Measurements from ENCODE around the gene IL22RA1. TPM values are rescaled to one million over a fixed set of nuclear protein-coding genes. Genes with fewer than 3 reads are reported as not detected.
A peak's percentile ranks its signal among the peaks of the same experiment; 100 is the strongest.

IL22RA1 gene
- total RNA-seq, 1 experiment from 2014 or later, result 0.37 TPM

DNA sequence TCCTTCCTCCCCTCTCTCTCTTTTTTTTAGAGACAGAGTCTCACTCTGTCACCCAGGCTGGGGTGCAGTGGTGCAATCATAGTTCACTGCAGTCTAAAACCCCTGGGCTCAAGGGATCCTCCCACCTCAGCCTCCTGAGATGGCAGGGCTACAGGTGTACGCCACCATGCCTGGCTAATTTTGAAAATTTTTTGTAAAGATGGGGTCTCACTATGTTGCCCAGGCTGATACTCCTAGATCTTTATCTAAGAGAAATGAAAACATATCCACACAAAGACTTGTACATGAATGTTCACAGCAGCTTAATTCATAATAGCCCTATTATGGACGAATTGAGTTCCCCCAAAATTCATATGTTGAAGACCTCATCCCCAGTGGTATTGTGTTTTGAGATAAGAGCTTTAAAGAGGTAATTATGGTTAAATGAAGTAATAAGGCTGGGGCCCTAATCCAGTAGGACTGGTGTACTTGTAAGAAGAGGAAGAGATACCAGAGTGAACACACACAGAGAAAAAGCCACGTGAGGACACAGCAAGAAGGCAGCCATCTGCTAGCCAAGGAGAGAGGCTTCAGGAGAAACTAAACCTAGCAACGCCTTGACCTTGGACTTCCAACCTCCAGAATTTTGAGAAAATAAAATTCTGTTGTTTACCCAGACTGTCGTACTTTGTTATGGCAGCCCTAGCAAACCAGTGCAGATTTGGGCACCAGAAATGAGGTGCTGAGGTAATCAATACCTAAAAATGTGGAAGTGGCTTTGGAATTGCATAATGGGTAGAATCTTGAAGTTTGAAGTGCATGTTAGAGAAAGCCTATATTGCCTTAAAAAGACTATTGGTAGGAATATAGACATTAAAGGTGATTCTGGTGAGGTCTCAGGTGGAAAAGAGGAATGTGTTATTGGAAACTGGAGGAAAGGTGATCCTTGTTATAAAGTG, 31.0 kb upstream of the IL22RA1 start:
- in situ Hi-C loops (cut with HindIII; ENCODE audit: low pct_unique_long_range_greater_than_20kb, low sequenced_read_pairs), result no loop called here
- DNase-seq (ENCODE audit: low read depth, low spot score), result no peak

DNA sequence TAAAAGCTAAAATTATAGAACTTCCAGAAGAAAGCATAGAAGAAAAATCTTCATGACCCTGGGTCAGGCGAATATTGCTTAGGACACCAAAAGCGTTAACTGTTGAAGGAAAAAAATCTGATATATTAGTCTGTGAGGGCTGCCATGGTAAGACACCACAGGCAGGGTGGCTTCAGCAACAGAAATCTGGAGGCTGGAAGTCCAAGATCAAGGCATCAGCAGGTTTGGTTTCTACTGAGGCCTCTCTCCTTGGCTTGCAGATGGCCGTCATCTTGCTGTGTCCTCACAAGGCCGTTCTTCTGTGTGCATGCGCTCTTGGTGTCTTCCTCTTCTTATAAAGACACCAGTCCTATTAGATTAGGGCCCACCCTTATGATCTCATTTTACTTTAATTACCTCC, 29.7 kb upstream of the IL22RA1 start:
- DNase-seq (ENCODE audit: low read depth, low spot score), result no peak
- in situ Hi-C loops (cut with HindIII; ENCODE audit: low pct_unique_long_range_greater_than_20kb, low sequenced_read_pairs), result no loop called here

DNA sequence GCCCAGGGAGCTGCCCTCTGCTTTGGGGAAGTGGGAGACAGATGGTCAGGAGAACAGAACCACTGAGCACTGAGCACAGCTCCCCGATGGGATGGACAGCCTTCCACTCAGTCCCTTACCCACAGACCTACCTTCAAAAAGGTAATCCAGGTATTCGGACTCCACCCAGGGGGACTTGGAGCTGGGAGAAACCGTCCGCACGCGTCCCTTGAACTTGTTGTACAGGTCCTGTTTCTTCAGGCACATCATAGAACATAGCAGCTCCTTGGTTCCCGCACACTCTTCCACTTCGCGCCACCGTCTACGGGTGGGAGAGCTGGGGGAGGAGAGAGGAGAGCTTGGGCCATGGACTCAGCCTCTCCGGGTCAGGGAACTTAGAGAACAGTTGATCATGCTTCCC, 26.3 kb upstream of the IL22RA1 start:
- DNase-seq (ENCODE audit: low read depth, low spot score), result no peak
- in situ Hi-C loops (cut with HindIII; ENCODE audit: low pct_unique_long_range_greater_than_20kb, low sequenced_read_pairs), result no loop called here

DNA sequence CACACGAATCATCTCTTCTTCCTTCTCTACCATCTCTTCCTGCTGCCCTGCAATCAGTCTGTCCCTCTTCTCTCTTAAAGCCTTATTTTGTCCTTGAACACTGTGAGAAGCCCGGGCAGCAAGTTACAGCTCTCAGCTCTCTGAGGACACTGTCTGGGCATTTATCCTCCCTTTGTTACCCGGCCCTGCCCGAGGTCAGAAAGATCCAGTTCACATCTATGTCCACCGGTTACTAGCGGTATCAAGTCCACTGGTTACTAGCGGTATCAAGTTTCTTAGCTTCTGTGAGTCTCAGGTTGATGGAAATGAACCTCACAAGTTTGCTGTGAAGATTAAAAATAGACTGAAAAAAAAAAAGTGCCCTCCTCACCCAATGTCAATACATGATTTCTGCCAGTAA, 25.3 kb upstream of the IL22RA1 start:
- in situ Hi-C loops (cut with HindIII; ENCODE audit: low pct_unique_long_range_greater_than_20kb, low sequenced_read_pairs), result no loop called here
- DNase-seq (ENCODE audit: low read depth, low spot score), result no peak

DNA sequence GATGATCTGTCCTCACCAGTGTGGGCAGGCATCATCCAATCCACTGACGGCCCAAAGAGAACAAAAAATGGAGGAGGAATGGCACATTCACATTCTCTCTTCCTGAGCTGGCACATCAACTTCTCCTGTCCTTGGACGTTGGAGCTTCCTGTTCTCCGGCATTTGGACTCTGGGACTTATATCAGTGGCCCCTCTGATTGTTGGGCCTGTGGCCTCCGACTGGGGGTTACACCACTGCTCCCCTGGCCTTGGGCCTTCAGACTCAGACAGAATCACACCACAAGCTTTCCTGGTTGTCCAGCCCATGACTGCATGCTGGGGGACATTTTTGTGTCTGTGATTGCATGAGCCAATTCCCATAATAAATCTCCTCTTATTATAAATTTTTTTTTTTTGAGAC, 24.1 kb upstream of the IL22RA1 start:
- DNase-seq (ENCODE audit: low read depth, low spot score), result no peak
- in situ Hi-C loops (cut with HindIII; ENCODE audit: low pct_unique_long_range_greater_than_20kb, low sequenced_read_pairs), result no loop called here

DNA sequence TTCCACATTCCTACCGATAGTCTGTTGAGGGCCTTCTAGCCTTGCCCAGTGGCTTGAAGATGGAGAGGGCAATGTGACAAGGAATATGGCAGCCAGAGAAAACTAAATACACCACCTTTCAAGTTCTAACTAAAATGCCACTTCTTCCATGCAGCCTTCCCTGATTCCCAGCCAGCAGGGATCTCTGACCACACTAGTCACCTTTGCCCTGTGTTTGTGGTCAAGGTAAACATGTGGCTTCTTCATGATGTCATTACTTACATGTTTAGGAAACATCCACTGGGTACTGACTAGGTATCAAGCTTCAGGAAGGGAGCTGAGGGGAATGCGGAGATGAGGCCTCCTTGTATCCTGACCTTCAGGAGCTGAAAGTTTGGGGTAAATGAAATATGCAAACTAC, 22.6 kb upstream of the IL22RA1 start:
- DNase-seq (ENCODE audit: low read depth, low spot score), result no peak
- in situ Hi-C loops (cut with HindIII; ENCODE audit: low pct_unique_long_range_greater_than_20kb, low sequenced_read_pairs), result no loop called here

DNA sequence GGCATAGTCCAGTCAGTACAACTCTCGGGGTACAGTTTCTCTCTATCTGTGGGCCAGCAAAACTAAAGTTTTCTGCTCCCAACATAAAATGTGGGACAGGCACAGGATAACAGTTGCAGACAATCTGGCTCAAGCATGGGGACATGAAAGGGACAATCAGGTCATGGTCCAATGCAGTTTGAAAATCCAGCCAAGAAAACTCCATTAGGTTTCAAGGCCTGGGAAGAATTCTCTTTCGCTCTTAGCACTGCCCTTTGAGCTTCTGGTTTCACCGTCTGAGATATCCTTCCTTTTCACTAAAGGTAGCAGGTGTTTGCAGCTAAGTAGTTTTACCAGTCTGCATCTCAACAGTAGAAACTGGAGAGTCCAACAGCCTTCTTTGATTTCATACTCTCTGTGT, 21.1 kb upstream of the IL22RA1 start:
- DNase-seq (ENCODE audit: low read depth, low spot score), result no peak
- in situ Hi-C loops (cut with HindIII; ENCODE audit: low pct_unique_long_range_greater_than_20kb, low sequenced_read_pairs), result no loop called here

DNA sequence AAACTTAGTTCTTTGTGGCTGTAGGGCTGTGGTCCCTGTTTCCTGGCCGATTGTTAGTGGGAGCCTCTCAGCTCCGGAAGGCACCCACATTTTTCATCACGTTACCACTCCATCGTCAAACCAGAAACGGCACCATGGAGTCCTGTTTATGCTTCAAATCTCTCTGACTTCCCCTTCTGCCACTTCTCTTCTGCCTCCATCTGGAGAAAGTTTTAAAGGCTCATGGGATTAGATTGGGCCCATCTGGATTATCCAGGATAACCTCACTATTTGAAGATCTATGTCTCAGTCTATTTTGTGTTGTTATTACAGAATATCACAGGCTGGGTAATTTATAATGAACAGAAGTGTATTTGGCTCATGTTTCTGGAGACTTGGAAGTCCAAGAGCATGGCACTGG, 19.3 kb upstream of the IL22RA1 start:
- in situ Hi-C loops (cut with HindIII; ENCODE audit: low pct_unique_long_range_greater_than_20kb, low sequenced_read_pairs), result no loop called here
- DNase-seq (ENCODE audit: low read depth, low spot score), result no peak

DNA sequence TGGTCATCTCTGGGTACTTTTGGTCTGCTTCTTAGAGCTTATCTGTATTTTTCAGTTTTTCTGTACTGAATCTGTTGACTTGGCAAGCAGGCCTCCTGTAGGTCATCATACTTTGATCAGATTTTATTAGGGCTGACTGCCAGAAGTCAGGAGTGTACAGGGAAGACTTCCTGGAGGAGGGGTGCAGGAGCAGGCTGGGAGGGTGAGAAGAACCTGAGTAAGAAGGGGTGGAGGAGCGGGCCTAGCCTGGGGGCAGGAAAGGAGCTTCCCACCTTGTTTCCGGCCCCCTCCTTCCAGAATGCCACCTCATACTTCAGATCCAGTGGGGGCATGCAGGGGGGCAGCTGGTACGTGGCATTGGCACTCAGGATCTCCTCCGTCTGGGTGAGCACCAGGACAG, 18.3 kb upstream of the IL22RA1 start:
- in situ Hi-C loops (cut with HindIII; ENCODE audit: low pct_unique_long_range_greater_than_20kb, low sequenced_read_pairs), result no loop called here
- DNase-seq (ENCODE audit: low read depth, low spot score), result no peak

DNA sequence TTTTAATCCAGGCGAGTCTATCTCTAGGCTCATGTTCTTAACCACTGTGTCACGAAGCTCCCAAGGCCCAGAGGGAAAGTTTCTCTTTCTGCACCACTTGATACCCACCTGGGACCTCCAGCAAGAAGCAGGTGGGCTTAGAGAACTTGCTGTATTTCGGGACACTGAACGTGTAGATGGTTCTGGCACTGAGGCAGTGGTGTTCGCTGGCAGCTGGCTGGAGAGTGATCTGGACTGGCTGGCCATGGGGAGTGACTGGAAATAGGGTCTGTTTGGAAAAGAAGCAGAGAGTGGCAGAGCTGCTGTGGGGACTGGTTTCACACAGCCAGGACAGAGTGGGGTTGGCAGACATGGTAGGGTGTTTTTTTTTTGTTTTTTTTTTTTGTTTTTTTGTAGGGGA, 16.4 kb upstream of the IL22RA1 start:
- no peak for DNase-seq (ENCODE audit: low read depth, low spot score)
- in situ Hi-C loops (cut with HindIII; ENCODE audit: low pct_unique_long_range_greater_than_20kb, low sequenced_read_pairs), result no loop called here

DNA sequence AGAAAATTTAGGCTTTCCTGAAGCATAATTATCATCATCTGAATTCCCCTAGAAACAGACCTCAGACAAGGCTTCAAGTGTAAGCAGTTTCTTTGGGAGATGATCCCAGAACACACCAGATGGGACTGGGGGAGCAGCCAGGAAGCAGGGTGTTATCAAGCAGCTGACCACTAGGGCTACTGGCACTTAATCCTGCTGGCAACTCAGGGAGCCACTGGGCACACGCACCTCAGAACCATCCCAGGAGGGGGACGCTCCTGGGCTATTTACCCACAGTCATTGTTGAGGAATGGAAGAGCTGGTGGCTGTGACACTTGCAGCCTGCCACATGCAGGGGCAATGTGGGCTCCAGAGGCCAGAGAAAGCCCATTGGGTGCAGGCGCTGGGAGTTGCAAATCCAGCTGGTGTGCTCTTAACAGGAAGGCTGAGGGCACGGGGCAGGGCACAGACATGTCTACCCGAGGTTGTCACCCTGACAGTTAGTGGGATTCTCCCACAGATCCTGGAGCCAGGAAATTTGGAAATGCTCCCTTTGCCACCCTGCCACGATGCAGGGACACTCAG, 15.1 kb upstream of the IL22RA1 start:
- DNase-seq (ENCODE audit: low read depth, low spot score), result peak; percentile 21
- in situ Hi-C loops (cut with HindIII; ENCODE audit: low pct_unique_long_range_greater_than_20kb, low sequenced_read_pairs), result no loop called here

DNA sequence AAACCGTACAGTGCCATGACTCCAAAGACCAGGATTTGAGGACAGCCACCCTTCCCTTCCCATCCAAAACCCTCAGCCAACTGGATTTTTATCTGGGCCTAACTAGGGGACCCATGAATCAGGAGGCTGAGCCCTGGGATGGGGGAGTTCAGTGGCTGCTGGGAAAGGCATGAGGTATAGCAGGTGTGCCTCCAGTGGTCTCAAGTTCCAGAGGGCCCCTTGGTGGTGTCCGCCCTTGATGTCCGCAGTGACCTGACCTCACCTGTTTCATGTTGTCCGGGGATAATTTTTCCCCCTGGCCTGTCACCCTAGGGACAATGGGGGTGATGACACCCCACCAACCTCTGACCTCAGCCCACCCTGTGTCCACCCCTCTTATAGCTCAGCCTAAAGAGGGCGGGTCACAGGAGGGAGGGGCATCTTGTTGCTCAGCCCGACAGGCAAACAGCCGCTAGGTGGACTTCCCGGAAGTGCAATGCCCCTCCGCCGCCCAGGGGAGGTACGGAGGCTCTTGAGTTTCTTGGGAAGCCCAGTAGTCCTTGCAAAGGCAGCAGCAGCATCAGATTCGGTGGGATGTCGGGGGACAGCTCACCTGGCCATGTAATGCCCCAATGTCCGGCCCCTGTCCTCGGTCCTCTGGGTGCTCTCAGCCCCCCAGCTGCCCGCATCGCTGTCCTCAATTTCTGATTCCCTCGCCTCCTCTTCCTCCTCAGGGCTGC, 13.8 kb upstream of the IL22RA1 start:
- no peak for DNase-seq (ENCODE audit: low read depth, low spot score)
- in situ Hi-C loops (cut with HindIII; ENCODE audit: low pct_unique_long_range_greater_than_20kb, low sequenced_read_pairs), result no loop called here

DNA sequence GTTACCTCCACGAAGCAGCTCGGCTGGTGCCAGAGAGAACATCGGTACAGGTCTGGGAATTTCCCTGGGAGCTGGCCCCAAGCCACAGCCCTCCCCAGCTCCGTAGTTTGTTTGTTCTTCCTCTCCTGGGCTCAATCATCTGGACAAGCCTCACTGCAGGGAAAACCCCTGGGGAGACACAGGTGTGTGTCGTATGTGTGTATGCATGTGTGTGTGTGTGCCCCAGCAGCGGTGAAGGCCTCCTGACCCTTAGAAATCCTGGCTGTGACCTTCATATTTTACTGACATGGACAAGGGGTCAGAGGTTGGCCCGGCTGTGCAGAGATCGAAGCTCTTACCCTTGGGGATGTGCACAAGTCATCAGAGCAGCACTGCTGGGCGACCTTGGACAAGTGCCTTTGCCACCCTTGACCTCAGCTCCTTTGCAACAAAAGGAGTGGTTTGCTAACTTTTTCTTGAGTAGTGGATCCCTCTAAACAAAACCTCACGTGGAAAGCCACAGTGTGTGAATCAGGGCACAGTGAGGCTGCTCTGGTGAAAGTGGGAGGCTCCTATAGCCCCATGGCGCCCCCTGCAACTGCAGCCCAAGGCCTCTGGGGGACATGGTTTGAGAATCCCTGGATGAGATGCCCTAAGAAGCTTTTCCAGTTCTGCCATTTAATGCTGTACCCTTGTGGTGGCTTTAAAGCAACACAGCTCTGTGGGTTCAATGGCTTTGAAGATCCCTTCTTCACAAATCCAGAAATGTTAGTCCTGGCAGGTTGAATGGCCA, 12.3 kb upstream of the IL22RA1 start:
- DNase-seq (ENCODE audit: low read depth, low spot score), result peak; percentile 8
- in situ Hi-C loops (cut with HindIII; ENCODE audit: low pct_unique_long_range_greater_than_20kb, low sequenced_read_pairs), result no loop called here

DNA sequence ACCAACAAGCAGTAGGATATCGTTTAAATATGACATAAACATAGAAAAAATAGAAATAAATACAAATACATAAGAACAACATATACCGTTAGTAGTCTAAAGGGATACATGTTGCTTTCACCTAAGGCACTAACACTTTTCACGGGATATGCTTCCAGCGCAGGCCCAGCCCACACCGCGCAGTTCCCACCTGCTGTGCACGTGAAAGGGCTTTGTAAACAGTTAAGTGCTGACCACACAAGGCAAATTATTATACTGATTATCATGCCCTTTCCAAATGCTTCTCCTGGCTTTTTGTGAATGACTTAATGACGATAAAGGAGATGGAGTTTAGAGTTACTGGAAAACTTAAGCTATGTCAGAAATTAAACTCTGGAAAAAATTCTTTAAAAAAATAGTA, 11.3 kb upstream of the IL22RA1 start:
- DNase-seq (ENCODE audit: low read depth, low spot score), result no peak
- in situ Hi-C loops (cut with HindIII; ENCODE audit: low pct_unique_long_range_greater_than_20kb, low sequenced_read_pairs), result no loop called here

DNA sequence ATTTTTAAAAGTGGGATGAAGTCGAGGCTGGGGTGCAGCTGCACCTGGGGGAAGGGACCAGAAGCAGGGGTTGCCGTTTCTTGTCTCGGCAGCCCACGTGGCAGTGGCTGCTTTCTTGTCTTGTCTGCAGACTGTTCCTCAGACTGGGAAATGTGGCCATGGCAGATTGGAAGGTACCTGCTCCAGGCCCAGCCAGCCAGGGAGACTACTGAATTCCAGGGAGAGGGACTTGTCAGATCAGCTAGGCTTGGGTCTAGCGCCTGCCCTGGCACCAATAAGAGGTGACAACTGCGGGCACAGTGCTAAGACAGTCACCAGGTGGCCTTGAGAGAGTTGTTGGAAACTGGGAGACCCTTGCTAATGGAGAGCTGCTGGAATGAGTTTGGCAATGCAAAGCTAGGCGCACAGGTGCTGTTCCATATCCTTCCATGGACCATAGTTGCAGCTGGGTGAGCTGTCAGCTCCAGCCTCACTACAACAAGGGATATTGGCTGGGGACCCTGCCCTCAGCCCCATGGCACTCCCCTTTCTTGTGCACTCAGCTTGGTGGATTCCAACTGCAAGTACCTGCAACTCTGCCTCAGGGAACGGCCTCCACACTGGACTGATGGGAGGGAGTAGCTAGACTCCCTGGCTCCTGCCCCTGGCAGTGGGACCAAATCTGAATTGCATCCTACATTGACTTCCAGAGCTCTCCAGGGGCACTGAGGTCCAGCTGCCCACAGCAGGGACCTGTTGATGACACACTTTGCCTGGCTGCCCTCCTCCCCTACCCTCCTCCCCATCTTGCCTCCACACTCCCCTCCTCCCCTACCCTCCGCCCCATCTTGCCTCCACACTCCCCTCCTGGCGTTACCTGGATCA, 9.9 kb upstream of the IL22RA1 start:
- DNase-seq (ENCODE audit: low read depth, low spot score), result no peak
- in situ Hi-C loops (cut with HindIII; ENCODE audit: low pct_unique_long_range_greater_than_20kb, low sequenced_read_pairs), result no loop called here

DNA sequence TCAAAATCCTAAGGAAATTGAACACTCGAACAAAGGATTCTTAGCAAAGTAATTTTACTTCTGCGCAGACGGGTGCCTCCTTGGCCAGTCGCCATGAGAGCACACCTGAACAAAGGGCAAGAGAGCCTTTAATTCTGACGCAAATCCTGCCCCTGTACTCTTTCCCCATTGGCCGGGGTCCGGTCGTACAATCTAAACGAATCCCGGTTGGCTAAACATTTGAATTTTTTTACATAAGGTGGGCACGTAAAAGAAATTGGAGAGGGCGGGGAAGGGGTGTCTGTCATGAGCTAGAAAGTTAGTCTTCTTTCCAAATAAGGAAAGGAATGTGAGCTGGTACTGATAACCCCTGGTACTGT, 8.2 kb upstream of the IL22RA1 start:
- DNase-seq (ENCODE audit: low read depth, low spot score), result no peak
- in situ Hi-C loops (cut with HindIII; ENCODE audit: low pct_unique_long_range_greater_than_20kb, low sequenced_read_pairs), result no loop called here
